Stimulated activated naive CD8-positive, alpha-beta T cell treated with anti-CD3 and anti-CD28 coated beads, Interleukin-15, Interleukin-2, amounts not matched to agents 100 ng/mL and 50 ng/mL, for 24 hours (primary cell): ENCODE data around the gene KRT84.
A peak's percentile ranks its signal among the peaks of the same experiment; 100 is the strongest.

Experiments
- H3K27ac Mint-ChIP-seq: one replicate; pipeline ENCODE4 v1.8.0; 2021; ENCODE audit warnings: mild to moderate bottlenecking, mixed read lengths
- H3K27me3 Mint-ChIP-seq: one replicate; pipeline ENCODE4 v1.8.0; 2021; ENCODE audit warnings: mixed read lengths
- H3K36me3 Mint-ChIP-seq: one replicate; pipeline ENCODE4 v1.8.0; 2021; ENCODE audit warnings: low read depth, mixed read lengths
- H3K4me1 Mint-ChIP-seq: one replicate; pipeline ENCODE4 v1.8.0; 2021; ENCODE audit warnings: low read depth, mixed read lengths
- H3K4me3 Mint-ChIP-seq: one replicate; pipeline ENCODE4 v1.8.0; 2021; ENCODE audit warnings: mild to moderate bottlenecking, mixed read lengths
- H3K9me3 Mint-ChIP-seq: one replicate; pipeline ENCODE4 v1.8.0; 2021; ENCODE audit warnings: mixed read lengths

KRT84 gene

GRCh38 chr12:52336641-52337040 is 48.8 kb downstream of the KRT84 start:
- Mint-ChIP-seq H3K9me3 (no peaks in the 10 kb centered on the region), H3K36me3 (no peaks in the 10 kb centered on the region), H3K4me1 (peaks cover 9% of the 10 kb centered on the region), H3K27ac (peak overlapping the region; percentile 1), H3K4me3 (no peak overlapping the region), H3K27me3 (peaks cover 7% of the 10 kb centered on the region)

DNA sequence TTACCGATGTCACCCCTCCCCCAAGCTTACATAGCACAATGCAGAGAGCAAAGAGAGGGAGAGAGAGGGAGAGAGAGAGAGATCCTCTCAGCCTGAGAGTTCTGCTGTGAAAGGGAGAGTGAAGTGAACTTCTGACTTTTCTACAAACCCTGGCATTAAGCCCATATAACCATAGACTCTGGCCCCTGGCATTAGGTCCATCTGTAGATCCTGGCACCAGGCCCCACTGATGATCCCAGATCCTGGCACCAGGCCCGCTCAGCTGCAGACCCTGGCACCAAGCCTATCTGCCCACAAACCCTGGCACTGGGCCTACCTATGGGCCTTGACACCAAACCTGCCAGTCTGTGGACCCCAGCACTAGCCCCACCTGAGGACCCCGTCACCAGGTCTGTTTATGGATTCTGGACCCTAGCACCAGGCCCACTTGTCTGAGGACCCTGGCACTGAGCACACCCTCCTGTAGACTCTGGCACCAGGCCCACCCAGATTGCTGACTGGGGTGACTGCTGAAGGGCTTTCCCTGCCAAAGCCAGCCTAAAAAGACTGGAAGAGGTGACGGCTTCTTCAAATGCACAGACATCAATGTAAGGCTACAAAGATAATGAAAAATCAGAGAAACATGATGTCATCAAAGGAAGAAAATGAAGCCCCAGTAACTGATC is 49.7 kb downstream of the KRT84 start:
- H3K4me1 Mint-ChIP-seq: peaks cover 9% of the 10 kb centered on the region
- no peak overlapping the region for H3K4me3 Mint-ChIP-seq
- H3K9me3 Mint-ChIP-seq: no peaks in the 10 kb centered on the region
- no peaks in the 10 kb centered on the region for H3K36me3 Mint-ChIP-seq
- H3K27me3 Mint-ChIP-seq: peaks cover 7% of the 10 kb centered on the region
- H3K27ac Mint-ChIP-seq: no peak overlapping the region

- Mint-ChIP-seq H3K4me1 (peaks cover 9% of the 10 kb centered on the region), H3K27me3 (peaks cover 10% of the 10 kb centered on the region), H3K9me3 (no peaks in the 10 kb centered on the region), H3K36me3 (no peaks in the 10 kb centered on the region), H3K4me3 (no peak overlapping the region), H3K27ac (no peak overlapping the region)
These were observed 51.3 kb downstream of the KRT84 start for GRCh38 chr12:52334185-52334584.

GRCh38 chr12:52333321-52333720 is 52.1 kb downstream of the KRT84 start:
- Mint-ChIP-seq H3K9me3 (no peaks in the 10 kb centered on the region), H3K4me1 (peaks cover 9% of the 10 kb centered on the region), H3K27me3 (peaks cover 3% of the 10 kb centered on the region), H3K36me3 (no peaks in the 10 kb centered on the region), H3K27ac (no peak overlapping the region), H3K4me3 (no peak overlapping the region)

DNA sequence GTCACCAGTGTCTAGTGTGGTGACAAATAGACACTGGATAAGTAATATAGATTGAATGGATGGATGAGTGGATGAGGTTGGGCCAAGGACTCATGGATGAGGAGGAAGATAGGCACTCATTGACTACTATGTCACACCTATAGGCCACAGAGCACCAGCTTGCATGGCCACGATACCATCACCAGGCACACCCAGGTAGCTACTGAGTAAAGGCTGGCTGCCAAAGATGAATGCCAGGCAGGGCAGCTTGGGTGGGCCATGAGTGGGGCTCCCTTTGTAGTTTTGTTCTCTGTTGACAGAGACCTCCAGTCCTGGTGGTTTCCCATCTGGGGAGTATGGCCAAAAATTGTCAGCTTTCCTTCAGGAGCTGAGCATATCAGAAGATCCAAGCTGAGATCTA is 53.1 kb downstream of the KRT84 start:
- peaks cover 3% of the 10 kb centered on the region for H3K27me3 Mint-ChIP-seq
- no peak overlapping the region for H3K27ac Mint-ChIP-seq
- H3K4me3 Mint-ChIP-seq: no peak overlapping the region

GRCh38 chr12:52331833-52332232 is 53.6 kb downstream of the KRT84 start:
- Mint-ChIP-seq H3K27me3 (peaks cover 3% of the 10 kb centered on the region), H3K27ac (no peak overlapping the region)

More for the DNA sequence above, 53.1 kb downstream of the KRT84 start:
- Mint-ChIP-seq H3K4me1 (peaks cover 15% of the 10 kb centered on the region), H3K36me3 (no peaks in the 10 kb centered on the region), H3K9me3 (no peaks in the 10 kb centered on the region)

GRCh38 chr12:52331039-52331438 is 54.4 kb downstream of the KRT84 start:
- H3K27ac Mint-ChIP-seq: no peak overlapping the region
- peaks cover 6% of the 10 kb centered on the region for H3K27me3 Mint-ChIP-seq
- no peak overlapping the region for H3K4me3 Mint-ChIP-seq
- H3K36me3 Mint-ChIP-seq: no peaks in the 10 kb centered on the region
- no peaks in the 10 kb centered on the region for H3K9me3 Mint-ChIP-seq
- peaks cover 11% of the 10 kb centered on the region for H3K4me1 Mint-ChIP-seq

More at GRCh38 chr12:52331833-52332232, 53.6 kb downstream of the KRT84 start:
- Mint-ChIP-seq H3K36me3 (no peaks in the 10 kb centered on the region), H3K4me1 (peaks cover 16% of the 10 kb centered on the region), H3K9me3 (no peaks in the 10 kb centered on the region), H3K4me3 (no peak overlapping the region)

- Mint-ChIP-seq H3K27ac (no peak overlapping the region), H3K4me1 (peaks cover 11% of the 10 kb centered on the region), H3K4me3 (no peak overlapping the region), H3K27me3 (peaks cover 14% of the 10 kb centered on the region), H3K9me3 (no peaks in the 10 kb centered on the region), H3K36me3 (no peaks in the 10 kb centered on the region)
These were observed 57.5 kb downstream of the KRT84 start for GRCh38 chr12:52327830-52328500.
